IPS-NIHi7 (cell line): ENCODE results near the gene ZP1.
A peak's percentile ranks its signal among the peaks of the same experiment; 100 is the strongest.
"Not testable (repeated sequence)": the region's sequence is repeated elsewhere in the genome, so short reads cannot be mapped to it uniquely, and the experiment has no call there.

Source experiments
- DNase-seq: peaks from one replicate; pipeline ENCODE4 v3.0.0; 2012; ENCODE audit warnings: mixed read lengths; ENCODE audit errors: extremely low spot score

Gene ZP1

DNA sequence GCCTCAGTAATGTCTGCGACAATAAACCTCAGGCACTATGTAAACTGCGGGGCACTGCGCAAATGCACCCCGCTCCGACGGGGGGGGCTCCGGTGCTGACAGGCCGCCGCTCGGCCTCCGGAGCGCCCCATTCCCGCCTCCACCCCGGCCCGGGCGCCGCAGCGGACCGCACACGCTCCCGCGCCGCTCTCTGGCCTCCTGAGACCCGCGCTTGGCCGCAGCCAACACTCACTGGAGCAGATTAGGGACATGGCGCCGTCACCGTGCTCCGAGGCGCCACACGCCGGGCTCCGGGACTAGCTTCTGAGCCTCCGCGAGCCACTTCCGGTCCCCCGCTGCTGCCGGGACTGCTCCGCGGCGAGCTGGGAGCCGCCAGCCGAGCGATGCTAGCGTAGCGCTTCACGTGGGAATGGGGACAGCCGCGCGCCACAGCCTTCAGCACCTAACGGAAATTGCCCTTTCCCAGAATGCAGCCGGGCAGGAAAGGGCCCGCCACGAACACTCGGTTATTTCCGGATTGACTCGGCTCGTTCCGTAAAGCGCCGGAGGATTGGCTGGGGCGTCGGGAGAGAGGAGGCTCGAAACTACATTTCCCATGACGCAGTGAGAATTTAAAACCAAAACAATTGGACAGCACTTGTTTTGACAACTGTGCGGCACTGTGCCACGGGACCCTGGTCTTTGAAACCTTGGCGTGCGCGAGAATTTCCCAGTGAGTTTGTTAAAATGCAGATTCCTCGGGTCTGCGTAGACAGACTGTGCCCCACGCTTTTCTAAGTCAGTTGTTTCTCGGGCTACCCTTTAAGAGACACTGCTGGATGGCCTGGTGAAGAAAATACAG lies 39.0 kb downstream of the ZP1 start, which contains the start of gene PRPF19:
TSS of gene PRPF19 (minus strand) at position 454 of the 841 bp plus-strand sequence. CDS start at position 251, 203 bp downstream.
- DNase-seq: peak; percentile 97

DNA sequence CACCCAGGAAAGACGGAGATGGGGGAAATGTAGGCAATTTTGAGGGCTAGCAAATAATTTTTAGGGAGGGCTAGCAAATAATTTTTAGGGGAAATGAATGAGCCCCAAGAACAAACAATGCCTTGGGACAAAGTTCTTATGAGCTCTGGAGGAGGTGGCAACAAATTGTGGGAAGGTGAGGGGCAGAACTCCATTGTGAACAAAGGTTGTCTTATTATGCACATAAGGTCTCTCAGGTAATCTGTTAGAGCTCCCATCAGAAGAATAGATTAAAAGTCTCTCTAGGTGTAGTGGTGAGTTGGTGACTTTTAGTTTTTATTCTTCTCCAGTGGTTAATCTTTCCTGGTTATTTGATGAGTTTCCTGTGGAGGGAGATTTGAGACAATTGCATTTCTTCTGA lies 41.5 kb downstream of the ZP1 start:
- DNase-seq: no peak

DNA sequence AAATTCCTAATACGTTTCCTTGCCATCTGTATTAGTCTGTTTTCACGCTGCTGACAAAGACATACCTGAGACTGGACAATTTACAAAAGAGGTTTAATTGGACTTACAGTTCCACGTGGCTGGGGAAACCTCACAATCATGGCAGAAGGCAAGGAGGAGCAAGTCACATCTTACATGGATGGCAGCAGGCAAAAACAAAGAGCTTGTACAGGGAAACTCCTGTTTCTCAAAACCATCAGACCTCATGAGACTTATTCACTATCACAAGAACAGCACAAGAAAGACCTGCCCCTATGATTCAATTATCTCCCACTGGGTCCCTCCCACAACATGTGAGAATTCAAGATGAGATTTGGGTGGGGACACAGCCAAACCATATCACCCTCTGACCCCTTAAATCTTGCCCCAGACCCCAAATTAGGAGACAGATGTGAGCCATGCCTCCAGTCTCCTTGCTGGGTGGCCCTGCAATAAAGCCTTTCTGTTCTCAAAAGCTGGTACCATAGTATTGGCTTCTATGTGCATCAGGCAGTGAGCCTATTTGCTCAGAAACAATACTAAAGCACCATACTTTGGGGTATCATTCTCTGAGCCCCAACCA lies 42.4 kb downstream of the ZP1 start:
- not testable (repeated sequence) for DNase-seq

DNA sequence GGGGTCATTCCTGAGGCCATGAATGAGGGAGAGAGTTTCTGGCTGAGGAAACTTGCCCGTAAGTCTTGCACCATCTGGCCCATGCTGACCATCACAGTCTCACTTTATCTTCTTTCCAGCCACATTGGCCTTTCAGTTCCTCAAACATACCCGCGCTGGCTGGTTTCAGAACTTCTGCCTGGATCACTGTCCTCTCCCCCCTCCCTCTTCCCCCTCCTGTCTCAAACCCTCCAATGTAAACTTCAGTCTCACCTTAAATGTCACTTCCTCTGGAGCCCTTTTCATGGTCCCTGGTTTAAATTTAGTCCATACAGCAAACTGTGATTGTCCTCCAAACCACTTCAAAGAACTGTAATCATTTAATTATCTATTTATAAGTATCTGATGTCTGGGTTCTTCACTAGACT lies 42.9 kb downstream of the ZP1 start:
- DNase-seq: no peak

DNA sequence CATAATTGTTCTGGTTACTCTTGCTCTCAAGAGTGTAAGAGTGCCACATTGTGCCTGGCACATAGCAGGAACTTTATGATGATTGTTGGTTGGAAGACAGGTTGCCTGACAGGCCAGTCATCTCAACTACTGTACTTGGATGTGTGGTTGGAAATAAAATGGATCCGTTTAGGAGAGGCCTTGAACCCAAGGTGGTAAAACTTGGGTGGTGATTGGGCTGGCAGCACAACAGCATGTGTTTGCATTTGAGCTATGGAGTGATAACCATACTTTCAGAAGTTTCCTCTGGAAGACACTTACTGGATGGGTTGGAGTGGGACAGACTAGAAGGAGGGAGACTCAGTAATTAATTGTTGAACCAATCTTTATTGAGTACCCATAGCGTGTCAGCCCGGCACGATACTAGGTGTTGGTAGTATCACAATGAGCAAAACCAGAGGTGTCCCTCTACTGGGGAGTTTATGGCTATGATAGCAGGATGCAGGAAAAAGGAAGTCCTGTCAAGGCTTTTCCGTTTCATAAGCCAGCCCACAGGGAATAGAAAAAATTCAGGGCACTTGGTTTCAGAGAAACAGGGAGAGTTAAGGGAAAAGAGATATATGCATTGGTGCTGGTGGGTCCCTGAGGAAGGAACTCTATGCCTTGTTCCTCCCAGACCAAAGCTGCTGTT lies 43.5 kb downstream of the ZP1 start:
- no peak for DNase-seq

DNA sequence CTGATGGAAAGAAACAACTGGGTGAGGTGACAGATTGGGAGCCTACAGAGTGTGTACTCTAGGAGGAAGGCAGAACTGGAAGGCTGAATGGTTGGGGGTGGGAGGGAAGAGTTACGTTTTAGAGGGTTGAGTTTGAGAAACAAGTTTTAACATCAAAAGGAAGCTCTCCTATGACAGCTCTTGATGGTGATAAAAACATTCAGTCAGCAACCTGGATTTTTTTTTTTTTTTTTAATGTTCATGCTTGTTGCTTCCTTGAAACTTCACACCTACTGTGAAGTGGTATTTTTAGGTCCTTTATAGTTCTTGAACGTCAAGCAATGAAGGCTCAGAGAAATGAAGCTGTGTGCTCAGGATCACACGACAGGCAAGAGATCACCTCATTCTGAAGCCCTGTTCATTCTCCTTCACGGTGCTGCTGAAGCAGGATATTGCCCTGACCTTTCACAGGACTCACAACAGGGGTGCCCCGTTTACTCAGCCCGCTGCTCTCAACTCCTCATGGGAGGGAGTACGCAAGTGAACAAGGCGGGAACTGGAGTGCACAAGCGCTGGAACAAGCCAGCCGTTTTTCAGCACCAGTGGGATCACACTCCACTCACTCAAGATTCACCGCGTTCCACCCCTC lies 45.0 kb downstream of the ZP1 start:
- DNase-seq: no peak

DNA sequence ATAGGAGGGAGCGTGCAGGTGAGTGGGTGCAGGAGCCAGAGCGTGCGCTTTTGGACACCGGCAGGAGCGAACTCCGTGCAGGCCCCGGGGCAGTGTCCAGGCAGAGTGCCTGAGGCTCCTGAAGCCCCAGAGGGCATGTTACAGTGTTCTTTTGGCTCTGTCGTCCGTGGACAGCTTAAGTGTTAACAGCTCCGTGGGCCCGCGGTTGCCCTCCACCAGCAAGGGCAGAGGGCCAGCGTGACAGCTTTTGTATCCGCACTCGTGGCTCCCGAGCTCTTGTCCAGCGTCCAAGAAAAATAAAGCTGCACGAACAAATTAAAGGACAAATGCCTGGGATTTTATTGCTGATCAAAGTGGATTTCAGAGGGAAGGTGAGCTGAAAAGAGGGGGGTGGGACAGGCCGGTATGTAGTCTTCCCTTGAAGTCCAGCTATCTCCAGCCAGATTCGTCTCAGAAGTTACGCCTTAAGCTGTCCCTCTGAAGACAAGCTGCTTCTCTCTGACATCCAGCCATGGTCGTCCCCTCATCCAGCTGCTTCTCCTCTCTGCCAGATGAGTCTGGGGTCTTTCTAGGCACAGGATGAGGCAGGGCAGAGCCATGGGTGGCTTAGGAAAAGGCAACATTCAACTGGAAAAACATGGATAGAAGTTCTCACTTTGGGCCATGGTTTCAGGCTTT lies 45.6 kb downstream of the ZP1 start:
- DNase-seq: no peak

DNA sequence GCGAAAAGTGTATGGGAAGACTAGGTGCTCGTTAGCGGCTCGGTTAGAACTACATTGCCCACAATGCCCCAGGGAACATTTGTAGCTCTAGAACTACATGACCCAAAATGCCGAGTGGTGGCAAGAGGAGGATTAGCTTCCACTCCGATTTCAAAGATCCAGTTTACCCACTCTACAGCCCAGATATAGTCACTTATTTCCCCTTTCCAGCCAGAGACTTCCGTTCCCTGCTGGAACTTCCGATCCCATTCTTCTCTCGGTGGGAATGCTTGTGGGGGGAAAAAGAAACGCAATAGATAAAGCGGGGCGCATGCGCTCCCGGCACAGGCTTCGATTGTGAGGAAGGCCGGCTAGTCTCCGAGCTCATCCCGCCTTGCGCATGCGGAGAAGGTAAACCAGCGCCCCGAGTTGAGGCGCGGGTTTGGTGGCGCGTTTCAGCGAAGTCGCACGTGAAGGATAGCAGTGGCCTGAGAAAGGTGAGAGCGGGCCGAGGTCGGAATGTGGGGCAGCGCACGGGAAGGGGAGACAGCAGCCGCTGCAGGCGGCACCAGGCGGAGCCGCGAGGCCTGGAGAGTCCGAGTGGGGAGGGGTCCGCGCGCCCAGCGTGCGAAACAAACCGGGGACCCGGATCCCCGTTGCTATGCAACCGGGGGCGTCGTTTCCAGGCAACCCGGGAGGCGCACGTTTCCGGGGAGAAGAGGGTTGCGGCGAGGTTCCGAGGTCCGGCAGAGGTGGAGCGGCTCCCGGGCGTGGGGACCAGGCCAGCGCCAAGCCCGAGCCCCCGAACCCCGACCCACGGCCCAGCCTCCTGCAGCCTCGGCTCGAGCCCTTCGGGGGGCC lies 46.7 kb downstream of the ZP1 start, which contains the start of gene TMEM109:
TSS of gene TMEM109 (plus strand) at position 366 of the 840 bp plus-strand sequence. CDS start 5,536 bp downstream, outside the sequence.
- peak; percentile 92 for DNase-seq

DNA sequence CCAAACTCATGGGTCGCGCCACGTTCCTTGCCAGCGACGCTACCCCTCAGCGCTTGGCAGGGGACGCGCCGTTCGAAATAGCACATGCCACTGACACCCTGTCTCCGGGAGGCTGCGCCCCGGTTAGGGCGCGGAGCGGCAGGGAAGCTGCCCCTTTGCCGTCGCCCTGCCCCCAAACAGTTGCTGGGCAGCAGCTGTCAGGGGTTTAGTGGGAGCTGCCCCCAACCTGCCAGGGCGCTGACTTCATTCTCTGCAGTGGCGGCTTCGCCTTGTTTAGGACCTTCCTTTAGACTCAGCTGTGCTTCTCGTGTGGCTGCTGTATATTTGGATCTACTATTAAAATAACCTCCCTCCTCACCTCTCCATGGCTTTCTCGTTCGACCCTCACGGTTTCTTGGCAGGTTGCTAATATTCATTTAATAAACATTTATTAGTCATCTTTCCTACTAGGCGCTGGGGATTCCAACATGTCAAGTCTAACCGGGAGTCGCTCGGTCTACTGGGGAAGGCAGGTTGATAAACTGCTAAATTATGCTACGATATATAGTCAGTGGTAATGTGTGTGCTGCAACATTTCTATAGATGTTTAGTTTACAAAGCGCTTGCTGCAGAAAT lies 47.4 kb downstream of the ZP1 start:
- DNase-seq: peak; percentile 24

DNA sequence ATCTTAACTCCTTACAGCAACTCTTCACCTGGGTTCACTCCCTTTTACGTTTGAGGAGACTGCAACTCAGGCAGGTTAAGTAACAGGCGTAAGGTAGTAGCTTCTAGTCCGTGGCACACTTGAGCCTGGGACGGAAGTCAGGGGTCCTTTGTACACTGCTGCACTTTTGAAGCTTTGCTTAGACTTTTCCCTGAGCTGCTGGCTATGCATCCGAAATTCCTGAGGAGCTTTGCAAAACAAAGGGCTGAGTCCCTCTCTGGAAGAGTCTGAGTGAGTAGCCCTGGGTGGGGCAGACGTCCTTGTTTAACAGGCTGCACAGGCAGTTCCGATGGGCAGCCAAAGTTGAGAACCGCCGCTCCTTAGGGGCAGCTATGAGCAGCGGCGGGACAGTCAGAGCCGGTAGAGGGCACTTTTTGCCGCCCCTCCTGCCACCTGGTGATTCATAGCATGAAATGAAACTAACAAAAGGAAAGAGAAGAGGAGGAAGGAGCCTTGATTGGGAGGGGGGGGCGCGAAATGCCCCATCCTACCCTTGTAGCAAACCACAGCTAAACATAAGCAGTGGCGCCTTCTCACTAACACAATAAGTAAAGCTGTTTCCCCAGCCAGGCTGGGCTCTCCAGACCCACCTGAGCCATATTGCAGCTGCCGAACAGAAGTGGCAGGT lies 48.0 kb downstream of the ZP1 start:
- peak; percentile 80 for DNase-seq

DNA sequence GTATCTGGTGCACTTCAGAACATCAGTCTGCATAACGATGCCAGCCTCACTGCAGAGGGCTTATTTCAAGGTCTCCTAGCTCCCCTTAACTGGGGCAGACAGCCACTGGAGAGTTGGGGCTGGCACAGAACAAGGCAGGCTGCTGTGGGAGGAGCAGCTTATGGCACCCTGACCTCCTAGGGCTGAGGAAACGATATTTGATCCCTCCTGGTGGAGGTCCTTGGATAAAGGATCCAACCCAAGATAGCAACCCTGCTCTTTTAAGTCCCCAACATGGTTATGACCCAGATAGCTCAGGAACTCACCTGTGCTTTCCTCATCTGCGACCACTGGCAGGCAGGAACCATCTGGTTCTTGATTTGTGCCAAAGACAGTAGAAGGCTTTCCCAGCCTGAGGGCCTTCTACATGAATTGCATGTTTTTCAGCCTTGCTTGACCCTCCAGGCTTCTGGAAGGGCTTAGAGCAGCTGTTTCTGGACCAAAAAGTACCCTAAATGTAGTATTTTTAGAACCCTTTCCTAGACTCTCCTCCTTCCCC lies 49.4 kb downstream of the ZP1 start:
- no peak for DNase-seq

DNA sequence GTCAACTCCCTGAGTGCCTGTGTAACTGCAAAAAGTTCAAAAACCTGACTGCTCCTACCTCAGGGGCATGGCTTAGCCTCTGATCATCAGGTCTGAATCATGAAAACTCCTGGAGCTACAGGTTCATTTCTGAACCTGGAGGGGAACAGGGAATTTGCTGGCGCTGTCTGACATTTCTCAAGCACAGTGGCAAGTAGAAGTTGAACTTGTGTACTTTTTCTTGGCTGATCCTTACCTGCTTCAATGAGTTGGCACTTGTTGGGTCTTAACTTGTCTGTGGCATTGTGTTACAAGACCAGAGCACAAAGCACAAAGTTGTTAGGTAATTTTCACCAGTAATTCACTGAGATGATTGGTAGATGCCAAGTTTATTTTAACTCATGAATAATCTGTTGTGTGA lies 49.9 kb downstream of the ZP1 start:
- DNase-seq: no peak

DNA sequence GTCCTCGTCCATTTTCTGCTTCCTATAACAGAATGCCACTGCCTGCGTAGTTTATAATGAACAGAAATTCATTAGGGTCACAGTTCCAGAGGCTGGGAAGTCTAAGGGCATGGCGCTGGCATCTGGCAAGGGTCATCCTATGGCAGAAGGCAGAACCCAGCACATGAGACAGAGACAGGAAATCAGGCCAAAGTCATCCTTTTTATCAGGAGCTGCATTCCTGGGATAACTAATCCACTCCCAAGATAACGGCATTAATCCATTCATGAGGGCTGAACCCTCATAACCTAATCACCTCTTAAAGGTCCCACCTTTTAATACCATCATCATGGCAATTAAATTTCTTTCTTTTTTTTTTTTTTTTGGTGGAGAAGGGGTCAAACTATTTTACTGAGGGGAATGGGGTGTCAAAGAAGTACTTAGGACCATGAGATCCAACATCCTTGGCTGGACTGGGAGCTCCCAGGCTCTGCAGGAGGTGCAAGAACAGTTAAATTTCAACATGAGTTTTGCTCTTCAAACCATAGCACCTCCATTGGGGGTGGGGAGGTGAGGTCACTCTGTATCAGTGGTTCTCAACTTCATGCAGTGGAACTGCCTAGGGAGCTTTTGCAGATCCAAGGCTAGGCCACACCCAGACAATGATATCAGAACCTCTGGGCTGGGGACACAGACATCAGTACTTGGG lies 51.1 kb downstream of the ZP1 start:
- no peak for DNase-seq

DNA sequence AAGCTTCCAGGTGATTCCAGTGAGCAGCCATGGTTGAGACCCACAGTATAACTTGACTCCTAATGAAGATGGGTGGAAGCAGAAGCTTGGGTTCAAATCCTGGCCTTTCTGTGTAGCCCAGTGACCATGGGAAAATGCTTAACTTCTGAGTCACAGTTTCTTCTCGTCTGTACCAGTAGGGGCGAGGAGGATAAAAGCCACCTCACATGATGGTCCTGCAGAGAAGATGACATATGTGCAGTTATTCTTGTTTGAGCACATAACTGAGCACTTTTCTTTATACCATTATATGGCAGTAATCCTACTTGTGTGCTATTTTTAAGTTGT lies 51.6 kb downstream of the ZP1 start:
- no peak for DNase-seq

DNA sequence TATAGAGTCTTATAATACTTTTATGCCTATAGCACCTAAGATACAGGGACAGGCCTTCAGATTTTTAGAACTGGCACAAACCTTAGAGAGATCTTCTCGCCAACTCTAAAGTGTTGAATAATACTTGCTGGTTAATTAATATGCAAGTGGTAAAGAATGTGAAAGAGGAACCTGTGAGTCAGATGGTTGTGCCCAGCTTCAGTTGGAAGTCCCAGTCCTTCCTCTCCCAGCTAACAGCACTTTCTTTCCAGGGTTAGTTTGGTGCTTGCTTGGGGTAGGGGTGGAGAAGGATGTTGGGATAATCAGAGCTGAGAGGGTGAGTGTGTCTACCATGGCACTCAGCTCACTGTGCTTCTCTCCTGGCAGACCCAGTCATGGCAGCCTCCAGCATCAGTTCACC lies 52.0 kb downstream of the ZP1 start:
- no peak for DNase-seq

DNA sequence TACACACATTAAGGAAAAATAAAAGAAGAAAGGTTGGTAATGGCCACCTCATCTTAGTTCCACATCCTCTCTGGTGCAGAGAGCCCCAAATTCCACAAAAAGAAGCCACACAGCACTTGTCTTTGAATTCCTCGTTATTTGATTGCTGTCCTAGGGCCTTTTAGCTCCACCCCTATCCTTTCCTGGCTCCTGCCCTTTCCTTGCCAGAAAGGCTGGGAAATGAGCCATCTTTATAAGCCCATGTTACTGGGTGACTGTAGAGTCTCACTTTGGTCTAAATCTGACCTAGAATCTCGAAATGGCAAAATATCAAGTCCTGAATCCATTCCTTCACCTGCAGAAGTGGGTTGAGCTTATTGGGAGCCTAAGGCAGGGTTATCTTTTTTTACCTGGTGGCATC lies 52.6 kb downstream of the ZP1 start:
- DNase-seq: no peak

DNA sequence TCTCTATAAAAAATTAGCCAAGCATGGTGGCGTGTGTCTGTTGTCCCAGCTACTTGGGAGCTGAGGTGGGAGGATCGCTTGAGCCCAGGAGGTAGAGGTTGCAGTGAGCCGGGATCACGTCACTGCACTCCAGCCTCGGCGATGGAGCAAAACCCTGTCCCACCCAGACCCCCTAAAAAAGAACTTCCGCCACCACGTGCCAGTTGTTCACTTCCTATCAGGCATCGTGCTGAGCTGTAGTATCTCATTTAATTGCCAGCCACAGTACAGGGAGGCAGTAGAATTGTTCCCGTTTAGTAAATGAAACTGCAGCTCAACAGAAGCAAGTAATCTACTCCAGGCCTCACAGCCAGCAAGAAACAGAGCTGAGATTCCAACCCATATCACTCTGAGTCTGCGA lies 53.9 kb downstream of the ZP1 start:
- no peak for DNase-seq

DNA sequence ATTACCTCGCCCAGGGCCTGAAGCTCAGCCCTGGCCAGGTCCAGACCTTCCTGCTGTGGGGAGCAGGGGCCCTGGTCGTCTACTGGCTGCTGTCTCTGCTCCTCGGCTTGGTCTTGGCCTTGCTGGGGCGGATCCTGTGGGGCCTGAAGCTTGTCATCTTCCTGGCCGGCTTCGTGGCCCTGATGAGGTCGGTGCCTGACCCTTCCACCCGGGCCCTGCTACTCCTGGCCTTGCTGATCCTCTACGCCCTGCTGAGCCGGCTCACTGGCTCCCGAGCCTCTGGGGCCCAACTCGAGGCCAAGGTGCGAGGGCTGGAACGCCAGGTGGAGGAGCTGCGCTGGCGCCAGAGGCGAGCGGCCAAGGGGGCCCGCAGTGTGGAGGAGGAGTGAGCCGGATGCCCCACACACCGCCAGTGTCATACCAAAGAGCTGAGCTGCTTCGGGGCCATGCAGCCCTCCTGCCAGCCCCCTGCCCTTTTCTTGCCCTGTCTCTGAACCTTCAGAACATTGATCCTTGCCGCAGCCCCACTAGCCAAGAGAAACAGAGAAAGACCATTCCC lies 54.5 kb downstream of the ZP1 start:
- no peak for DNase-seq

DNA sequence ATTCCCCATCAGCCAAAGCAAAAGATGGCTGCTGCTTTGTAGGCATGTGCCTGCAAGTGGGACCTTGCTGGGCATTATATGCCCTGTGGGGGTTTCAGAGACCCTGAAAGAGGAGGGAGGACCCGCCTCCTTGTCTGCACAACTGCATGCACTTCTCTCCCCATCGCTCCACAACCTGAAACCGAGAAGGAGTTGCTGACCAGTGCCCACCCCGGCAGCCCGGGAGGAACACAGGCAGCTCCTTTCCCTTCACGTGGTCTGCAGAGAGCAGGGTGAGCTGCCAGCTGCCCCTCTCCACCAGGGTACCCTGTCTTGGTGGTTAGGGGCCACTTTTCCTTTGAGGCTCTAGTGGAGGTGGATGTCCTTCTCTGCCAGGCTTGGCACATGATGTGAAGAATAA lies 55.6 kb downstream of the ZP1 start:
- no peak for DNase-seq
